CD4-positive, alpha-beta T cell treated with Interleukin-21 for 1 hour (primary cell): ENCODE measurements around the gene DDX51.

ENCODE experiments used
- DNase-seq: peaks from one replicate; pipeline ENCODE4 v3.0.0-alpha.2; 2020

The DDX51 gene

GRCh38 chr12:132144115-132144809, at the start of gene DDX51, which contains the start of gene NOC4L:
TSS of gene DDX51 (minus strand) at chr12:132144319. CDS start at chr12:132144296, 23 bp downstream.
TSS of gene NOC4L (plus strand) at chr12:132144457. CDS start at chr12:132144489, 32 bp downstream.
- peak; percentile 96 for DNase-seq

- DNase-seq: no peak
Measured at GRCh38 chr12:132191715-132192553, 47.8 kb upstream of the DDX51 start.

GRCh38 chr12:132190834-132191500, 46.8 kb upstream of the DDX51 start:
- DNase-seq: no peak

- no peak for DNase-seq
Measured at GRCh38 chr12:132190012-132190755, 46.1 kb upstream of the DDX51 start.

- peak; percentile 96 for DNase-seq
Measured at GRCh38 chr12:132189378-132190011, 45.4 kb upstream of the DDX51 start.

- DNase-seq: no peak
Measured at GRCh38 chr12:132188916-132189325, 44.8 kb upstream of the DDX51 start.

- DNase-seq: no peak
Measured at GRCh38 chr12:132188451-132188901, 44.4 kb upstream of the DDX51 start.

GRCh38 chr12:132187646-132188450, 43.7 kb upstream of the DDX51 start:
- DNase-seq: no peak

GRCh38 chr12:132186857-132187620, 42.9 kb upstream of the DDX51 start:
- peak; percentile 26 for DNase-seq

- DNase-seq: no peak
Measured at GRCh38 chr12:132186208-132186856, 42.2 kb upstream of the DDX51 start.

GRCh38 chr12:132185705-132186104, 41.6 kb upstream of the DDX51 start:
- DNase-seq: peak; percentile 58

- DNase-seq: no peak
Measured at GRCh38 chr12:132182711-132183365, 38.7 kb upstream of the DDX51 start.

GRCh38 chr12:132182206-132182710, 38.1 kb upstream of the DDX51 start:
- DNase-seq: no peak

GRCh38 chr12:132181570-132182200, 37.6 kb upstream of the DDX51 start:
- no peak for DNase-seq

- DNase-seq: no peak
Measured at GRCh38 chr12:132180648-132181546, 36.8 kb upstream of the DDX51 start.

GRCh38 chr12:132179431-132180362, 35.6 kb upstream of the DDX51 start:
- DNase-seq: no peak
